ENCODE results near the gene SAMD4B.

Gene SAMD4B

GRCh38 chr19:39420769-39421168 is 78.5 kb downstream of the SAMD4B start:
- H3K4me3 ChIP-seq (ENCODE audit: insufficient read length, low read depth), result no peak overlapping the region
- TF ChIP-seq SUZ12 (IDR thresholded peaks at IDR 0.05; ENCODE audit: extremely low read depth, insufficient read depth, insufficient read length), result no peak
- peaks cover 2% of the 10 kb centered on the region for H3K4me1 ChIP-seq (ENCODE audit: insufficient read depth, insufficient read length)
- peaks cover 86% of the 10 kb centered on the region for H3K36me3 ChIP-seq (ENCODE audit: insufficient read depth, insufficient read length, low read length)
- H3K9ac ChIP-seq (ENCODE audit: insufficient read length, low read depth), result no peak overlapping the region
- no peak for DNase-seq (ENCODE audit: low read depth, low spot score)
- H3K27me3 ChIP-seq (ENCODE audit: insufficient read depth, insufficient read length), result no peaks in the 10 kb centered on the region
- no peaks in the 10 kb centered on the region for H3K9me3 ChIP-seq (ENCODE audit: insufficient read depth, low read length)

- no peaks in the 10 kb centered on the region for H3K27me3 ChIP-seq (ENCODE audit: insufficient read depth, insufficient read length)
- H3K36me3 ChIP-seq (ENCODE audit: insufficient read depth, insufficient read length, low read length), result peaks cover 78% of the 10 kb centered on the region
- H3K9me3 ChIP-seq (ENCODE audit: insufficient read depth, low read length), result no peaks in the 10 kb centered on the region
- TF ChIP-seq YY1 (IDR thresholded peaks at IDR 0.05; ENCODE audit: insufficient read depth, insufficient read length) (no peak), SUZ12 (IDR thresholded peaks at IDR 0.05; ENCODE audit: extremely low read depth, insufficient read depth, insufficient read length) (no peak), ZNF274 (IDR thresholded peaks at IDR 0.05; ENCODE audit: low read depth, low read length) (no peak)
- no peak overlapping the region for H3K9ac ChIP-seq (ENCODE audit: insufficient read length, low read depth)
- H3K4me3 ChIP-seq (ENCODE audit: insufficient read length, low read depth), result no peak overlapping the region
- no peak for DNase-seq (ENCODE audit: low read depth, low spot score)
- H3K4me1 ChIP-seq (ENCODE audit: insufficient read depth, insufficient read length), result no peaks in the 10 kb centered on the region
Measured at GRCh38 chr19:39422020-39422419, 79.8 kb downstream of the SAMD4B start.

- Histone ChIP-seq H3K9ac (ENCODE audit: insufficient read length, low read depth) (no peak overlapping the region), H3K9me3 (ENCODE audit: insufficient read depth, low read length) (no peaks in the 10 kb centered on the region), H3K36me3 (ENCODE audit: insufficient read depth, insufficient read length, low read length) (peaks cover 66% of the 10 kb centered on the region), H3K4me3 (ENCODE audit: insufficient read length, low read depth) (no peak overlapping the region), H3K27me3 (ENCODE audit: insufficient read depth, insufficient read length) (no peaks in the 10 kb centered on the region), H3K4me1 (ENCODE audit: insufficient read depth, insufficient read length) (peaks cover 3% of the 10 kb centered on the region)
- TF ChIP-seq SUZ12 (IDR thresholded peaks at IDR 0.05; ENCODE audit: extremely low read depth, insufficient read depth, insufficient read length) (no peak), YY1 (IDR thresholded peaks at IDR 0.05; ENCODE audit: insufficient read depth, insufficient read length) (no peak), ZNF274 (IDR thresholded peaks at IDR 0.05; ENCODE audit: low read depth, low read length) (no peak)
- DNase-seq (ENCODE audit: low read depth, low spot score), result no peak
Measured at GRCh38 chr19:39423258-39424086, 81.3 kb downstream of the SAMD4B start.

GRCh38 chr19:39424934-39425333 is 82.7 kb downstream of the SAMD4B start:
- H3K4me3 ChIP-seq (ENCODE audit: insufficient read length, low read depth), result no peak overlapping the region
- H3K9me3 ChIP-seq (ENCODE audit: insufficient read depth, low read length), result no peaks in the 10 kb centered on the region
- H3K9ac ChIP-seq (ENCODE audit: insufficient read length, low read depth), result no peak overlapping the region
- TF ChIP-seq ZNF274 (IDR thresholded peaks at IDR 0.05; ENCODE audit: low read depth, low read length) (no peak), SUZ12 (IDR thresholded peaks at IDR 0.05; ENCODE audit: extremely low read depth, insufficient read depth, insufficient read length) (no peak), YY1 (IDR thresholded peaks at IDR 0.05; ENCODE audit: insufficient read depth, insufficient read length) (no peak)
- H3K4me1 ChIP-seq (ENCODE audit: insufficient read depth, insufficient read length), result peaks cover 6% of the 10 kb centered on the region
- DNase-seq (ENCODE audit: low read depth, low spot score), result no peak
- peaks cover 58% of the 10 kb centered on the region for H3K36me3 ChIP-seq (ENCODE audit: insufficient read depth, insufficient read length, low read length)
- no peaks in the 10 kb centered on the region for H3K27me3 ChIP-seq (ENCODE audit: insufficient read depth, insufficient read length)

GRCh38 chr19:39425744-39426143 is 83.5 kb downstream of the SAMD4B start:
- no peaks in the 10 kb centered on the region for H3K27me3 ChIP-seq (ENCODE audit: insufficient read depth, insufficient read length)
- H3K4me3 ChIP-seq (ENCODE audit: insufficient read length, low read depth), result no peak overlapping the region
- peaks cover 6% of the 10 kb centered on the region for H3K4me1 ChIP-seq (ENCODE audit: insufficient read depth, insufficient read length)
- no peak for TF ChIP-seq ZNF274 (IDR thresholded peaks at IDR 0.05; ENCODE audit: low read depth, low read length)
- no peak for TF ChIP-seq YY1 (IDR thresholded peaks at IDR 0.05; ENCODE audit: insufficient read depth, insufficient read length)
- TF ChIP-seq SUZ12 (IDR thresholded peaks at IDR 0.05; ENCODE audit: extremely low read depth, insufficient read depth, insufficient read length), result no peak
- H3K9ac ChIP-seq (ENCODE audit: insufficient read length, low read depth), result no peak overlapping the region
- peaks cover 50% of the 10 kb centered on the region for H3K36me3 ChIP-seq (ENCODE audit: insufficient read depth, insufficient read length, low read length)
- no peak for DNase-seq (ENCODE audit: low read depth, low spot score)
- H3K9me3 ChIP-seq (ENCODE audit: insufficient read depth, low read length), result no peaks in the 10 kb centered on the region

GRCh38 chr19:39426170-39426569 is 83.9 kb downstream of the SAMD4B start:
- peaks cover 46% of the 10 kb centered on the region for H3K36me3 ChIP-seq (ENCODE audit: insufficient read depth, insufficient read length, low read length)
- H3K9ac ChIP-seq (ENCODE audit: insufficient read length, low read depth), result no peak overlapping the region
- H3K4me1 ChIP-seq (ENCODE audit: insufficient read depth, insufficient read length), result peaks cover 6% of the 10 kb centered on the region
- no peak for DNase-seq (ENCODE audit: low read depth, low spot score)
- no peak overlapping the region for H3K4me3 ChIP-seq (ENCODE audit: insufficient read length, low read depth)
- no peaks in the 10 kb centered on the region for H3K27me3 ChIP-seq (ENCODE audit: insufficient read depth, insufficient read length)
- no peaks in the 10 kb centered on the region for H3K9me3 ChIP-seq (ENCODE audit: insufficient read depth, low read length)
- TF ChIP-seq SUZ12 (IDR thresholded peaks at IDR 0.05; ENCODE audit: extremely low read depth, insufficient read depth, insufficient read length), result no peak
- no peak for TF ChIP-seq YY1 (IDR thresholded peaks at IDR 0.05; ENCODE audit: insufficient read depth, insufficient read length)
- no peak for TF ChIP-seq ZNF274 (IDR thresholded peaks at IDR 0.05; ENCODE audit: low read depth, low read length)

- Histone ChIP-seq H3K4me3 (ENCODE audit: insufficient read length, low read depth) (no peak overlapping the region), H3K9me3 (ENCODE audit: insufficient read depth, low read length) (no peaks in the 10 kb centered on the region), H3K4me1 (ENCODE audit: insufficient read depth, insufficient read length) (peaks cover 6% of the 10 kb centered on the region), H3K9ac (ENCODE audit: insufficient read length, low read depth) (no peak overlapping the region), H3K27me3 (ENCODE audit: insufficient read depth, insufficient read length) (no peaks in the 10 kb centered on the region), H3K36me3 (ENCODE audit: insufficient read depth, insufficient read length, low read length) (peaks cover 43% of the 10 kb centered on the region)
- DNase-seq (ENCODE audit: low read depth, low spot score), result no peak
- no peak for TF ChIP-seq YY1 (IDR thresholded peaks at IDR 0.05; ENCODE audit: insufficient read depth, insufficient read length)
- no peak for TF ChIP-seq ZNF274 (IDR thresholded peaks at IDR 0.05; ENCODE audit: low read depth, low read length)
- no peak for TF ChIP-seq SUZ12 (IDR thresholded peaks at IDR 0.05; ENCODE audit: extremely low read depth, insufficient read depth, insufficient read length)
Measured at GRCh38 chr19:39427707-39428106, 85.5 kb downstream of the SAMD4B start.

Measured in NT2/D1 (cell line).